NCI-H748 treated with DMSO at 0.1 percent for 48 hours (cell line): Measurements from ENCODE around the gene PMEPA1.

Experiments
- DNase-seq: peaks from one replicate; lab custom pipeline; 2025; lab: John Stamatoyannopoulos, UW

PMEPA1 gene

GRCh38 chr20:57693670-57694329 is 16.0 kb downstream of the PMEPA1 start:
- no peak for DNase-seq

GRCh38 chr20:57693002-57693582 is 16.7 kb downstream of the PMEPA1 start:
- DNase-seq: no peak

GRCh38 chr20:57692393-57692792 is 17.4 kb downstream of the PMEPA1 start:
- no peak for DNase-seq

- no peak for DNase-seq
Observed at GRCh38 chr20:57691699-57692098, 18.1 kb downstream of the PMEPA1 start.

GRCh38 chr20:57690525-57690924 is 19.3 kb downstream of the PMEPA1 start:
- DNase-seq: no peak

GRCh38 chr20:57689745-57690481 is 19.9 kb downstream of the PMEPA1 start:
- DNase-seq: no peak

GRCh38 chr20:57688864-57689263 is 21.0 kb downstream of the PMEPA1 start:
- DNase-seq: no peak

GRCh38 chr20:57688295-57688694 is 21.5 kb downstream of the PMEPA1 start:
- DNase-seq: no peak

GRCh38 chr20:57686931-57687652 is 22.7 kb downstream of the PMEPA1 start:
- DNase-seq: no peak

- peak; percentile 3 for DNase-seq
Observed at GRCh38 chr20:57685146-57685758, 24.6 kb downstream of the PMEPA1 start.

- DNase-seq: no peak
Observed at GRCh38 chr20:57684808-57685140, 25.0 kb downstream of the PMEPA1 start.

- DNase-seq: no peak
Observed at GRCh38 chr20:57683881-57684807, 25.7 kb downstream of the PMEPA1 start.

- DNase-seq: no peak
Observed at GRCh38 chr20:57683287-57683686, 26.5 kb downstream of the PMEPA1 start.

- DNase-seq: no peak
Observed at GRCh38 chr20:57682184-57683101, 27.4 kb downstream of the PMEPA1 start.

- DNase-seq: no peak
Observed at GRCh38 chr20:57680934-57681914, 28.6 kb downstream of the PMEPA1 start.

- DNase-seq: no peak
Observed at GRCh38 chr20:57680131-57680716, 29.6 kb downstream of the PMEPA1 start.

- peak; percentile 28 for DNase-seq
Observed at GRCh38 chr20:57679113-57679512, 30.7 kb downstream of the PMEPA1 start.

GRCh38 chr20:57678340-57678739 is 31.5 kb downstream of the PMEPA1 start:
- DNase-seq: no peak
